GM12873 (cell line): Measurements from ENCODE around the gene ESRP2.

Source experiments
- TF ChIP-seq, protein P1 (sequence below): IDR thresholded peaks from 2 replicates; pipeline ENCODE4 v1.5.1; 2012; ENCODE audit warnings: low read depth, mild to moderate bottlenecking, moderate library complexity, low read length, control low read depth; ENCODE audit not compliant: insufficient read depth; ENCODE audit errors: missing control alignments

ESRP2 gene

DNA sequence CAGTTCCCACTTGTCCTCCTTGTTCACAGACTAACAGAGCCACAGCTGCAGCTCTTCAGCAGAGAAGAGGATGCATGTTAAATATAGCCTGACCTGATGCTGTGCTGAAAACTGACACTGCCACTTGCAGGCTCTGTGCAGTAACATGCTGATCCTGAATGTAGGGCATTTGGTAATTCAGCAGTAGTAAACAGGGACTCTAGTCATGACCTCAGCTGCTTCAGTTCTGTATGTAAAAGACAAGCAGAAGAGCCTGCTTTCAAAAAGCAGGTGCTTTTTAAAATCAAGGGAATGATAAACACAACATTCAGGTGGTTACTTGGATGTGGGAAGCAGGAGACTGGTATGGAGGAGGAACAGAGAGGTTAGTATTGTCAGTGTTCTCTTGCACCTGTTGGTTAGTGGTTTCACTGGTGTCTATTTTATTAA, 33.8 kb downstream of the ESRP2 start:
- TF ChIP-seq, protein P1, sequence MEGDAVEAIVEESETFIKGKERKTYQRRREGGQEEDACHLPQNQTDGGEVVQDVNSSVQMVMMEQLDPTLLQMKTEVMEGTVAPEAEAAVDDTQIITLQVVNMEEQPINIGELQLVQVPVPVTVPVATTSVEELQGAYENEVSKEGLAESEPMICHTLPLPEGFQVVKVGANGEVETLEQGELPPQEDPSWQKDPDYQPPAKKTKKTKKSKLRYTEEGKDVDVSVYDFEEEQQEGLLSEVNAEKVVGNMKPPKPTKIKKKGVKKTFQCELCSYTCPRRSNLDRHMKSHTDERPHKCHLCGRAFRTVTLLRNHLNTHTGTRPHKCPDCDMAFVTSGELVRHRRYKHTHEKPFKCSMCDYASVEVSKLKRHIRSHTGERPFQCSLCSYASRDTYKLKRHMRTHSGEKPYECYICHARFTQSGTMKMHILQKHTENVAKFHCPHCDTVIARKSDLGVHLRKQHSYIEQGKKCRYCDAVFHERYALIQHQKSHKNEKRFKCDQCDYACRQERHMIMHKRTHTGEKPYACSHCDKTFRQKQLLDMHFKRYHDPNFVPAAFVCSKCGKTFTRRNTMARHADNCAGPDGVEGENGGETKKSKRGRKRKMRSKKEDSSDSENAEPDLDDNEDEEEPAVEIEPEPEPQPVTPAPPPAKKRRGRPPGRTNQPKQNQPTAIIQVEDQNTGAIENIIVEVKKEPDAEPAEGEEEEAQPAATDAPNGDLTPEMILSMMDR = no peak

DNA sequence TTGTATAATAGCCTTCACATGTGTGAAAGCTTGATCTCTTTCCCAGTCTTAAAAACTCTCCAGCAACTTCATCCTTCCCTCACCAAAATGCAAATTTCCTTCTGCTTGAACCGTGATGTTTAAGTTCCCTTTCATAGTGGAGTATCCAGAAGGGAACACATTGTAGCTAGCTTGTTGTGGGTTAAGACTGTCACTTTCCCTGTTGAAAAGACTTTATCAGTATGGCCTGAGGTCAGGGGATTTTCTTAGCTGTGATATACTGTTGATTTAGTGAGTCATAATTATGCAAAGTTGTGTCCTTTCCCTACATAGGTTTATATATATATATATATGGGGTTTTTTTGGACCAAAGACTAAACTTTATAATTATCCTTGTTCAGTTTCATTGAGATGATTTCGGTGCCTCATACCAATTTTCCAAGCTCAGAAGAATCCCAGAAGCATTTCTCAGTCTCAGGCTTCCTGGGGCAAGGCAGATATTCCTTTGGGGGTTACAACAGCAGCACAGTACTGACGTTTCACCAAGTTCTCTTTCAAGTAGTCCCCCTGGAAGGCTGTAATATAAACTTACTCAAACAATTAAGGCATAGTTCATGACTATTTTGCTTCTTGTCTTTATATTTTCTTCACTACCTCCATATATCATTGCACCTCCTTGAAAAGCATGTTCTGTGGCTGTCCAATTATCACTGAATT, 35.7 kb downstream of the ESRP2 start:
- TF ChIP-seq, protein P1 = no peak

DNA sequence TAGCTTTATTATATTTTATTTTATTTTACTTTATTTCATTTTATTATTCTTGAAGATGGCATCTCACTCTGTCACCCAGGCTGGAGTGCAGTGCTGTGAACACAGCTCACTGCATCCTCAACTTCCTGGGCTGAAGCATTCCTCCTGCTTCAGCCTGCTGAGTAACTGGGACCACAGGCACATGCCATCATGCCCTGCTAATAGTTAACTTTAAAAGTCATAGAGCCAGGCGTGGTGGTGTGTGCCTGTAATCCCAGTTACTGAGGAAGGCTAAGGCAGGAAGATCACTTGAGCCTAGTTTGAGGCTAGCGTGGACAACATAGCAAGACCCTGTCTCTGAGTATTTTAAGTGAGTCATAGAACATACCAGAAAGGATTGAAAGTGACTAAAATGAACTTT, 38.7 kb downstream of the ESRP2 start:
- TF ChIP-seq, protein P1 = no peak

DNA sequence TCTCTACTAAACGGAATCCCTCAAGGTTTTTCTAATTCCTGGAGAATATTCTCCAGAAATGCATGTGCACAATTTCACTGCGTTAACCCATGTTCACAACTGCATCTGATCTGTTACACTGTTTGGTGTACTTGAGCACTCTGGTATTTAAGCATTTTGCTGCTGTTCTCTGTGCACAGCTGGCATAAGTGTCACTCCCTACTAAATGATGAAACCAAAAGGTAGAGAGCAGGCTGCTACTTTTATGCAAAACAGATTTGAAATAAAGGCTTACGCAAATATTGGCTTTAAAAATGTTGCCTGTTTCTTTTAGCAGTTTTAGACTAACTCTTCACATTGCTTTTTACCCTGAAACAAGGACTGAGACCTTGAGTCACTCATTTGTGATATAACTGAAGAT, 41.7 kb downstream of the ESRP2 start:
- TF ChIP-seq, protein P1 = no peak

DNA sequence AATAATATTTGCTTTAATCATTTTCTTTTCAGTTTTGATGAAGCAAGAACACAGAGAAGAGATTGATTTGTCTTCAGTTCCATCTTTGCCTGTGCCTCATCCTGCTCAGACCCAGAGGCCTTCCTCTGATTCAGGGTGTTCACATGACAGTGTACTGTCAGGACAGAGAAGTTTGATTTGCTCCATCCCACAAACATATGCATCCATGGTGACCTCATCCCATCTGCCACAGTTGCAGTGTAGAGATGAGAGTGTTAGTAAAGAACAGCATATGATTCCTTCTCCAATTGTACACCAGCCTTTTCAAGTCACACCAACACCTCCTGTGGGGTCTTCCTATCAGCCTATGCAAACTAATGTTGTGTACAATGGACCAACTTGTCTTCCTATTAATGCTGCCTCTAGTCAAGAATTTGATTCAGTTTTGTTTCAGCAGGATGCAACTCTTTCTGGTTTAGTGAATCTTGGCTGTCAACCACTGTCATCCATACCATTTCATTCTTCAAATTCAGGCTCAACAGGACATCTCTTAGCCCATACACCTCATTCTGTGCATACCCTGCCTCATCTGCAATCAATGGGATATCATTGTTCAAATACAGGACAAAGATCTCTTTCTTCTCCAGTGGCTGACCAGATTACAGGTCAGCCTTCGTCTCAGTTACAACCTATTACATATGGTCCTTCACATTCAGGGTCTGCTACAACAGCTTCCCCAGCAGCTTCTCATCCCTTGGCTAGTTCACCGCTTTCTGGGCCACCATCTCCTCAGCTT, 45.0 kb downstream of the ESRP2 start:
- TF ChIP-seq, protein P1 = no peak

DNA sequence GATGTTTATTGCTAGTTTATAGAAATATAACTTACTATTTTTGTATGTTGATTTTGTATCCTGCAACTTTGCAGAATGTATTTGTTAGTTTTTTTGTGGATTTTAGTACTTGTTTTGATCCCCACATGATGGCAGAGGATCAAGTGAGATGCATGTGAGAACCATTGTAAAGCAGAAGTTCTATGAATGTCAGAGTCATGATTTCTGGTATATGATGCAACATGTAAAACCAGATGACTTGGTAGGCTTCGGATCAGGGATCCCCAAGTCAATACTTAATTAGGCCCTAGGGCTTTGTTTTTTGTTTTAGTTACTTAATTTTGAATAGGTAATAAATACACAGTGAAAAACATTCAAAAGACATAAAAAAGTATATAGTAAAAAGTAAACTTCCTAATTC, 45.8 kb downstream of the ESRP2 start:
- TF ChIP-seq, protein P1 = no peak

DNA sequence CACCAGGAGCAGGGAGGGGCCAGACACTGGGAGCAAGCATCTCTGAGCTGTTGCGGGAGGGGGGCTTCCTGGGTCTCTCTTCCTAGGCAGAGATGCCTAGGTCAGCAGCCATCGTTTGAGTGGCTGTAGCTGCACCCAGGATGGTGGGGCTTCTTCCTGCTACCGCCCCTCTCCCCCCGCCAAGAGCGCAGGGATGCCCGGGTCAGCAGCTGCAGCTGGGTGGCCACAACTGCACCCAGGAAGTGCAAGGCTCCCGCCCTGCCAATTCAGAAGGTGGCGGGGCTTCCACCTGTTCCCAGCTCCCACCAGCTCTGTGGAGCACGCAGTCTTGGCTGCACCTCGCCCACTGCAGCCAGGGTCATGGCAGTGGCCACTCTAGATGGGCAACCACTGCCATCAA, 47.8 kb downstream of the ESRP2 start:
- TF ChIP-seq, protein P1 = no peak
